GM21528 (cell line): Measurements from ENCODE around the gene ARFGEF3.
"Not testable (repeated sequence)": the region's sequence is repeated elsewhere in the genome, so short reads cannot be mapped to it uniquely, and the experiment has no call there.

Source experiments
- ATAC-seq: cut with Tn5 transposase; IDR thresholded peaks from one replicate; pipeline ENCODE4 v1.9.1; 2021; ENCODE audit warnings: mild to moderate bottlenecking, moderate library complexity; ENCODE audit not compliant: unreplicated experiment, low FRiP score

ARFGEF3 gene

DNA sequence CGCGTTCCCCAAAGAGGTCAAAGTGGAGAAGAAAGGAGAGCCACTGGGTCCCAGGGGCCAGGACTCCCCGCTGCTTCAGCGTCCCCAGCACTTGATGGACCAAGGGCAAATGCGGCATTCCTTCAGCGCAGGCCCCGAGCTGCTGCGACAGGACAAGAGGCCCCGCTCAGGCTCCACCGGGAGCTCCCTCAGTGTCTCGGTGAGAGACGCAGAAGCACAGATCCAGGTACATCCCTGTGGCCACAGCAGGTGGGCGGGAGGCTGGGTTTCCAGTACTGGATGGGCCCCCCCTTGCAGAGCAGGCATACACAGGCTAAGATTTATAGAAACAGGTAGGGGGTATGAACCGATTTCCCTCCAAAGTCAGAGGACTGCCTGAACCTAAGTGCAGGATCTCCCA is 173.2 kb downstream of the ARFGEF3 start:
- no peak for ATAC-seq

DNA sequence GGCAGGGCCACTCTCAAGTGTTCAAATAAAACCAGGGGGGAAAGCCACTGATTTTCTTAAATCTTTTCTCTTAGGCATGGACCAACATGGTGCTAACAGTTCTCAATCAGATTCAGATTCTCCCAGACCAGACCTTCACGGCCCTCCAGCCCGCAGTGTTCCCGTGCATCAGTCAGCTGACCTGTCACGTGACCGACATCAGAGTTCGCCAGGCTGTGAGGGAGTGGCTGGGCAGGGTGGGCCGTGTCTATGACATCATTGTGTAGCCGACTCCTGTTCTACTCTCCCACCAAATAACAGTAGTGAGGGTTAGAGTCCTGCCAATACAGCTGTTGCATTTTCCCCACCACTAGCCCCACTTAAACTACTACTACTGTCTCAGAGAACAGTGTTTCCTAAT is 174.5 kb downstream of the ARFGEF3 start:
- no peak for ATAC-seq

DNA sequence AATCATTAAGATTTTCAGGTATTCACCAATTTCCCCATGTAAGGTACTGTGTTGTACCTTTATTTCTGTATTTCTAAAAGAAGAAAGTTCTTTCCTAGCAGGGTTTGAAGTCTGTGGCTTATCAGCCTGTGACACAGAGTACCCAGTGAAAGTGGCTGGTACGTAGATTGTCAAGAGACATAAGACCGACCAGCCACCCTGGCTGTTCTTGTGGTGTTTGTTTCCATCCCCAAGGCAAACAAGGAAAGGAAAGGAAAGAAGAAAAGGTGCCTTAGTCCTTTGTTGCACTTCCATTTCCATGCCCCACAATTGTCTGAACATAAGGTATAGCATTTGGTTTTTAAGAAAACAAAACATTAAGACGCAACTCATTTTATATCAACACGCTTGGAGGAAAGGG is 175.3 kb downstream of the ARFGEF3 start:
- ATAC-seq, result no peak

DNA sequence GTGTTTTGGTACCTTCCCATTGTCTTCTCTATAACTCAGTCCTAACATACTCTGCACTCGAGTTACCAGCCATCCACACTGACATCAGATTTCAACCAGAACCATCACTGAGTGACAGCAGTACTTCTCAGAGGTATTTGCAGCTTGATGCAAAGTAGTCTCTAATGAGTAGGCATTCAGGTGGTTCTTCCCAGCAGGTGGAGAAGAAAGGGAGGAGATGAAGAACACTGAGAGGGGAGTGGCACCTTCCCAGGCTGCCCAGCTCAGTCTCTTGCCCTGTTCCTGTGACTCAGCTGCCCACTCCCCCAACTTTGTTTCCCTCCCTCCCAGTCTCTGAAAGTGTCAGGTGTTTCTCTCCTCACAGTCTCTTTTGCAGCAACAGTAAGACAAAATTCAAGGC is 177.3 kb downstream of the ARFGEF3 start:
- ATAC-seq, result no peak

DNA sequence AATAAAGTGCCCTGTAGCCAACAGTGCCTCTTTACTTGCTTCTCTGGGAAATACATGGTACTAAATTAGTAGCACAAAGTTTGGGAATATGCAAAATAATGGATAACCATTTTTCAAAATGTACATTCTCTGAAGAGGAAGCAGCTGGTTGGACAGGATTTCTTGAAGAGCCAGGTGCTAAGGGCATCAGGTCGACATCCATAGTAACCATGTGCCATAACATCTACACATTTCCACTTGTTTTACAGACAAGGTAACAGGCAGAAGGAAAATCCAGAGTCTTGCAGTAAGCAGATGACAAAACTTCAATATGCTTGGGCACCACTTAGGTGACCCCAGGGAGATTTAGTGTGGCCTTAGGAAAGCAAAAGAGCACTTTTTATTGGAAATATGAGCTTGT is 179.4 kb downstream of the ARFGEF3 start:
- no peak for ATAC-seq

DNA sequence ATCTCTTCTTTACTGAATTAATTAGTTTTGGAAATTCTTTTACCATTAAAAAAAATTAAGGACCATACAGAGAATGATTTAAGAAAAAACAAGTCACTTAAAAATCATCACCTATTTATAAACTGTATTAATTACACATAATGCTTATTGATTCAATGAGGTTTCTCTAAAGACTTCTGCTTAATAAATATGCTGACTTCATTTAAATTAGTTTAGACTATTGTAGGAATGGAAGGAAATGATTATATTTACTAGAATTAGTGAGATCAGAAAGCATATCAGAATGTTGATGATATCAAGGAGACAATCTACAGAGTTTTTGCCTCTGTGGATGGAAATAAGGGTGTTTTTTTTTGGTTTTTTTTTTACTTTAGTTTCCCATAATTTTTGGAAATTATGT is 181.4 kb downstream of the ARFGEF3 start:
- ATAC-seq, result no peak

DNA sequence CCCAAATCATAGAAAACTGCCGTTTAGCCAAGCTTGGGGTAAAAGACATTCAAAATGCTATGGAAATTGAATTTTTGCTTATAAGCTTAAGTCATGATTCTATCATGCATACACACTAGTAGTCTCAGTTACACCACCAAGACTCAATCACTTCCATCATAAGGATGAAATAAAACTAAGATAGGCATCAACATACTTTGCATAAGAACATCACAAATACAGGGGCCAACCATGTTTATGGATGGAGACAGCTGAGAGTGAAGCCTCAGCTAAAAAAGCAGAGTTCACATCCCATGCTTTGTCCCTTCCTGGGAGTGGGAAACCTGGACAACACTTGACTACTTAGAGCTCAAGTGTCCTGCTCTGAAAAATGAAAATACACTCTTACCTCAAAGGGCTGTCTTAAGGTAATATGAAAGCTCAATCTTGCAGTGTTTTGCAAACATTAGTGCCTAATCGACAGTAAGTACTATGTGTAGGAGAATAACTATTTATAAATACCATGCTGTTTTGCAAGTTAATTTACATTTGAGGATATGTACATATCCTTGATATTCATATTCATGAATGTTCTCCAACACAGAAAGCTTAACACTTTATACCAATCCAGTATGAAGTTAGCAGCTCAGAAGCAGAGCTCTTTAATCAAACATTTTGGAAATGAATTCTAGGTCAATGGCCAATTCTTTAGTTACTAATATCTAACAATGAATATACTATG is 184.0 kb downstream of the ARFGEF3 start:
- ATAC-seq, result no peak

DNA sequence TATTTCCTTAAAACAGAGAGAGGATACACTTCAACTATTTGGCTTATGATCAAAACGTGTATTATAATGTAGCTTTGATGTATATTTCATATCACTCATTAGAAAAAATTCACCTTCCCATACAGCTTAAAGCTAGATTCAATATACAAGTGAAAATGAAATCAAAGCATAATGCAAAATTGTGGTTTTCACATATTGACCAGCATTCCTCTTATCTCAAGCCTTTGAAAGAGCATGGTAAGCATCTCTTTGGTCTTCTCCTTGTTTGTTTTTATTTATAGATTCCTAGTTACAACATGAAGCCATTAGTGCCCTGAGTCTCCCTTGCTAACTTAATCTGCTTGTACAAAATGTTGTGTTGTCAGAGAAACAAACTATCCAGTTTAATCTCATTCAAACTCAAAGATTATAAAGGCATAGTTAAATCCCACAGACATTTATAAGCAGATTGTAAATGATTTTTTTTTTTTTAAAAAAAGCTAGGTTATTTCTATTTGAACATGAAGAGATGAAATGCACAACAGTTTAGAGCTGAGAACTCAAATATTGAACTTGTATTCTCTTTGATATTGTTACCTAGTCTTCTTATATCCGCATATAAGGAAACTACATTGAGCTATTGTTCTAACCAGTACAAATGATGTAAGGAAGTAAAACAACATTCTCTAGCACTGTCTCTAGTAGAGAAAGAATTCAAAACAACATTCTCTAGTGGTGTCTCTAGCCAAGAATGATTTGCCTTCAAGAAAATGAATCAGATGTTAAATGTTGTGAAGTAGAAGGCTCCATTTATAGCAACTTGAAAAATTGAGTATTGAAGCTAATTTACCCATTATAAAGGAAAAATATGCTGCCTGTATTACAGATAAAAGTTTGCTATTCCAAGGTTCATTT is 184.8 kb downstream of the ARFGEF3 start:
- ATAC-seq, result no peak

DNA sequence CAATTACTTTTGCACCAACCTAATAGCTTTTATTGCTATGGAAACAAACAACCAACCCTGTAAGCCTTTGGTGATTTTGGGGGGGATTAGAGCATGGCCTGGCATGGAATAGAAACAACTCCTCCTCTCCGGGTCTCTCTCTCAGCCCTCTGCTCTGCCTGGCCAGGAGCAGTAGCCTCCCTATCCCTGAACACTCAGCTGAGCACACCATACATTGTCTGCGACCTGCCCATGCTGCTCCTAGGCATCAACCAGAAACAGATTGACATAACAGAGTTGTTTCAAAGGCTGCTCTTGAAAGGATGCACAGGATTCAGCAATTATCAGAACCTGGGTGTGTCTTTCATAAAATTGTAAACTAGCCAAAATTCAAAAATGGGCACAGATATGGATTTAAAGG is 186.1 kb downstream of the ARFGEF3 start:
- no peak for ATAC-seq

DNA sequence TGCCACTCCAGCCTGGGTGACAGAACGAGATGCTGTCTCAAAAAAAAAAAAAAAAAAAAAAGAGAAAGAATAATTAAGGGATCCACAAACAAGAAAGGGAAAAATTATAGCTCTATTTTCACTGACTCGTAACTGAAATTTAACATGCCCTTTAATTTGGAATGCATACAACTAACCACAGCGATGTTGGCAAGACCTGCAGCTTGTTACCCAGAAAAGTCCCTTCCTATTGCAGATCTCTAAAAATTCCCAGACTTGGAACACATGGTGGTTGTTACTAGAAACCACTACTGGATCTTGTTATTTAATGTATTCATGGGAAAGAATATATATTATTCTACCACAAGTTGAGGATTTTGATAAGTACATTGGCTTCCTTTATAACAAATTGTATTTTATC is 188.2 kb downstream of the ARFGEF3 start:
- ATAC-seq, result no peak

DNA sequence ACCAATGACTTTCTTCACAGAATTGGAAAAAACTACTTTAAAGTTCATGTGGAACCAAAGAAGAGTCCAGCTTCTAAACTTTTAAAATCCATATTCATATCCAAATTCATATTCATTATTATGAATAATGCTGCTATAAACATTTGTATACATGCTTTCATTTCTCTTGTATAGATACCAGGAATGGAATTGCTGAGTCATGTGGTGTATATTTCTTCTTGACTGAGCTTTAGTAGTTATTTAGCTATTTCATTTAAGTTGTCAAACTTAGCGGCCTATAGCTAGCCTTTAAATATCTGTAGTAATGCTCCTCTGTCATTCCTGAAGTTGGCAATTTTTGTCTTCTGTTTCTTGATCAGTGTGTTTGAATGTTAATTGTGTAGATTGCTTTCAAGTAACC is 196.2 kb downstream of the ARFGEF3 start:
- no peak for ATAC-seq

DNA sequence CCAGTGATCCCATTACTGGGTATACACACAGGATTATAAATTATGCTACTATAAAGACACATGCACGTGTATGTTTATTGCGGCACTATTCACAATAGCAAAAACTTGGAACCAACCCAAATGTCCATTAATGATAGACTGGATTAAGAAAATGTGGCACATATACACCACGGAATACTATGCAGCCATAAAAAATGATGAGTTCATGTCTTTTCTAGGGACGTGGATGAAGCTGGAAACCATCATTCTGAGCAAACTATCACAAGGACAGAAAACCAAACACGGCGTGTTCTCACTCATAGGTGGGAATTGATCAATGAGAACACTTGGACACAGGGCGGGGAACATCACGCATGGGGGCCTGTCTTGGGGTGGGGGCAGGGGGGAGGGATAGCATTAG is 206.9 kb downstream of the ARFGEF3 start:
- not testable (repeated sequence) for ATAC-seq

DNA sequence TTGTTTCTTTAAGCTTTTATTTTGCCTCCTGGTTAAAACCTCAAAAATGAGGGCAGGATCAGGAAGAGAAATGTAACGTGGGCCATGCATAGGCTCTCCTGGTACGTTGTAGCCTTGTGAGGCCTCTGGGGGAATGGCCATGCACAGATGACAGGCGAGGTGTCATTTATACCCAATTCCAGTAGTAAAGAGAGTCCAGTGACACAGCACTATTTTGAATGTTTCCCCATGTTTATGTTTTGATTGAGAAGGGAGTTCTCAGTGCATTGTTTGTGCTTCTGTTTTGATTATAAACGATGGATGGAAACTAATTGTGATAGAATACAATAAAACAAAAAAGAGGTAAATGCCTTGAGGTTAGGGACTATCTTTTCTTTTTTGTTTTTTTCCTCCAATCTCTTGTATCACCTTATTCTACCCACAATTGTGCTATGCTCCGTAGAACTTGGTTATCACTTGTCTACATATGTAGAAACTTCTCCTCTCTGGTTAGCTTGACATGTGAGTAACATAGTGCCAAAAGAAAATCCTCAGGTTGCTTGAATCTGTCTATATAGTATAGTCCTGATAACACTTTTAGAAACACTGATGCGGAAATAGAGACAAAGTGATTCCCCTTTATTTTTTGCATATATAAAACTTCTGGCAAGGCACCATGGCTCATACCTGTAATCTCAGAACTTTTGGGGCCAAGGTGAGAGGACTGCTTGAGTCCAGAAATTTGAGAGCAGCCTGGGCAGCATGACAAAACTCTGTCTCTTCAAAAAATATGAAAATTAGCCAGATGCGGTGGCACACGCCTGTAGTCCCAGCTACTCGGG is 209.1 kb downstream of the ARFGEF3 start:
- ATAC-seq, result no peak

DNA sequence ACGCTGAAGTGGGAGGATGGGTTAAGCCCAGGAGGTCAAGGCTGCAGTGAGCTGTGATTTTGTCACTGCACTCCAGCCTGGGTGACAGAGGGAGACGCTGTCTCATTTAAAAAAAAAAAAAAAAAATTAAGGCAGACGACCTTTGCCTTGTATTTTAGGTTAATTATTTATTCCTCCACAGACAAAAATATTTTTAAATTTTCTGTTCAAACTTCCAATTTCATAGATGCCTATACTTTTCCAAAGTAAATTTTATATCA is 209.6 kb downstream of the ARFGEF3 start:
- ATAC-seq, result no peak

DNA sequence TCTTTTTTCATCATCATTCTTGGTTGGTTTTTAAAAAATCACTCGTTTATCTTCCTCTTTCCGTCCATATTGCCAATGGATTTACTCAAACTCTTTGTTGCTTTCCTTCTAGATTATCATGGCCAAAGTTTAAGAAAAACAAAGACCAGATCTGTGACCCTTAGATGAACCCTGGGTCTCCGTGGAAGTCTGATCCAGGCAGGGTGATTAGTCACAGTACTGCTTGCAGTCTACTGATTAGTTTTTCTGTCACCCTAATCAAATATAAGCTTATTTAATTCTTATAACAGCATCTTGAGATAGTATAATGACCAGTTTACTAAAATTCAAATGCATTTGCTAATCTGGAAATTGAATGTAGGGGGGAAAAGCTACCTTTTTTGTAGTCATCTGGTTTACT is 210.0 kb downstream of the ARFGEF3 start:
- ATAC-seq, result no peak

DNA sequence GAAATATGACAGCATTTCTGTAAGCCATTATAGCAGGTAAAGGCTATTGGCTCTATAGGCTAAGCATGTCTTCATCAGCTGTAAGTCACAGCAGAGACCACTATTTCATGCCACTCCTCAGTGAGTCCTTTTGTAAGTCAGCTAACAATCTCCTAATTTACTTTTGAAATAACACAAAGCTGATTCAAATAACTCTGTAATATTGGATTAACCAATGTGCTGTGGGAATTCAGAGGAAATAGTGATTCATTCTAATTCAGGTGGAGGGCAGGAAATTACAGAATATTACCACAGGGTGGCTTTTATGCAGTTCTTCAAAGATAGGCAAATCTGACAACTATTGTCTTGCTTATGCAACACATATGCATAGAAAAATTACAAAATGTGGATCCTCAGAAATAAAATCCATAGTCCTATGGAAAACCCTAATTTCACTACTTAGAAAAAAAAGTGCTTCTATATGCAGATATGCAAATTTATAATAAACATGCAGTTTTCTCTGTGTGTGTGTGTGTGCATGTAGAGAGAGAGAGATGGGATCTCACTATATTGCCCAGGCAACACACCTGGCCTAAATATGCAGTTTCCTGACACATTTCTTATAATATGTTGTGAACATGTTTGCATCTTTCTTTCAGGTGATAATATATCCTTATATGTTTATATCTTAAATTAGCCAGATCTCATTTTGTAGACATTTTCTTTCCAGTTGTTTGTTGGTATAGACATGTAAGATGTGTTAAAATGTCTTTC is 211.1 kb downstream of the ARFGEF3 start:
- ATAC-seq, result no peak

DNA sequence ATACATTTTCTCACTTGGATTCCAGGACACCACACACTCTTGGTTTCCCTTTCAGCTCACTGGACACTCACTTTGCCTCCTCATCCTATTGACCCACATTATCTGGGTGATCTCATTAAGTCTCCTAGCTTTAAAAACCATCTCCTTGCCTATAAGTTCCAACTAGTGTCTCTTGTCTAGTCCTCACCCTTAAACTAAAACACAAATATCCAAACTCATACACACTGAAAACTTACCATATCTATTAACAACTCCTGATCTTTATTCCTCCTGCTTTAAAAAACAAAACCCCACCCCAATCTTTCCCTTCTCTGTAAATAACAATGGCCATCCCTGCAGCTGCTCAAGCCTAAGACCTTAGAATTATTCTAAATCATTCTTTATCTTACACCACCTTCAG is 212.5 kb downstream of the ARFGEF3 start:
- no peak for ATAC-seq

DNA sequence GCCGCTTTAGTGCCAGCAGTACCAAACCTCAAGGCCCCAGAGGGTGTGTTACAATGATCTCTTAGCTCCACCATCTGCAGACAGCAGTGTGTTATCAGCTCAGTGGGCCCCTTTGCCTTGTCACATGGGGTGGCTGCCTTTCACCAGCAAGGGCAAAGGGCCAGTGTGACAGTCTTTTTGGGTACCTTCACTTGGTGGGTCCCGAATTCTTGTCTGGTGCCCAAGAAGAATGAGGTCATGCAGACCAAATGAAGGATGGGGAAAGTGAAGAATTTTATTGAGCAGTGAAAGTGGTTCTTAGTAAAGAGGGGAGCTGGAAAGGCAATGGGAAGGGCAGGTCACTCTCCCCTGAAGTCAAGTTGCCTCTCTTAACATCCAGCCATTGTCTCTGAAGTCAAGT is 213.1 kb downstream of the ARFGEF3 start:
- no peak for ATAC-seq

DNA sequence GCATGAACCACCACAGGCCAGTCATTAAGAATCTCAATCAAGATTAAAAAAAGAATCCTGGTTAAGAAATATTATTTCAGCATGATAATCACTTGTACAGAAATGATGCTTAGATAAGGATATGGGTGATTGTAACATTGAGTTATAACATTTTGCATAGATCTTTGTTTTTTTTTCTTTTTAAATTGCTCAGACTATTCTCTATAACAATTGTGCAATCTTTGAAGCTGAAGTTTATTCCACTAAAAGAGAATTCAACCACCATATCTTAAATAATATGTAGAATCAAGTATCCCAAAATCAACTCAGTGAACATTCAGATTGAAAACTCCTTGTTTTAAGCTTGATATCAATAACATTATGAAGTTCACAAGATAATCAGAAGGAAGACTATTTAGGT is 215.3 kb downstream of the ARFGEF3 start:
- ATAC-seq, result no peak

DNA sequence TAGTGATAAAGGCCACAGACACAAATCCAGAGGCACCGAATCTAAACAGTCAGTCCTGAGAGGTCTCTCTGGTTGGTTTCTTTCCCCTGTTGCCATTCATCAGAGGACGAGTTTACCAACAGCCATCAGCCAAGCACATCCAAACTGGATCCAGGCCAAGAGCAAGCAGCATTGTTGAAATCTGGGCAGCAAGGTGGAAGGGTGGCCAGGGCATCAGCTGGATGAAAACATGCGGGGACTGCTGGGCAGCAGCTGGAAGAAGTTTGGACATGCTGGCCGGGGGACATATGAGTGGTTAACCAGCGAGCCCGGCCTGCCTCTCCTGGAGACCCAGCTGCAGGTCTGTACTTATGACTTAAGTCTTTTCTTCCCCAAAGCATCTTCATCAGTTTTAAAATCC is 216.1 kb downstream of the ARFGEF3 start, which contains the start of gene SMIM28:
SMIM28 (plus strand) TSS at position 62 of the 400 bp plus-strand sequence; CDS start at position 230, 168 bp downstream.
- ATAC-seq, result no peak

DNA sequence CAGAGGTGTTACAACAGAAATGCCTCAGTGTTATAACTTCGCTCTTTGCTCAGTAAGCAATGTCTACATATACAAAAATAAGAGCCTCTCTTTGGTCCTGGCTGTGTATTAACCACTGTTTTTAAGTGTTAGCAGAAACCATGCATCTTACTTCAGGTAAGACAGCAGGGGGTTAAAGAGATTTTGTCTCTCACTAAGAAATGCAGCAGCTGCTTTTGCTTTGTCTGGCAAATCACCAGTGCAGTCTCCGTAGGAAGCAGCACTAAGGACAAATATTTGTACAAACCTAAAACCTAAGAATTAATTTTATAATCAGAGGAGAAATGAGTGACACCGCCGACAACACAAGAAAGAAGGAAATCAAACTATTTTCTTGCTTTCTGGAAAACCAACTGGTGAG is 216.7 kb downstream of the ARFGEF3 start:
- ATAC-seq, result no peak
